Thyroid gland (tissue), 4 donors: ENCODE results near the gene SPAG17. TPM values are rescaled to one million over a fixed set of nuclear protein-coding genes. Genes with fewer than 3 reads are reported as not detected.

Experiments
- DNase-seq, 2 donors: peaks; one replicate each; pipeline ENCODE4 v3.0.0-alpha.2; 2019
- H3K27ac ChIP-seq, 3 donors: fragments of 200-600 bp; sonication (generic); 1 replicate in 2 of 3; 2 replicates in 1 of 3; pipeline ENCODE4 v1.5.1; 2016 to 2019; ENCODE audit warnings: mild to moderate bottlenecking in 1 of 3, moderate library complexity in 1 of 3
- H3K27me3 ChIP-seq: fragments of 200-600 bp; sonication (generic); one replicate; pipeline ENCODE4 v1.5.1; 2019
- H3K36me3 ChIP-seq, 2 donors: fragments of 200-600 bp; sonication (generic); one replicate each; pipeline ENCODE4 v1.5.1; 2016 to 2019
- H3K4me1 ChIP-seq, 2 donors: fragments of 200-600 bp; sonication (generic); one replicate each; pipeline ENCODE4 v1.5.1; 2017 to 2019
- H3K4me3 ChIP-seq, 3 donors: fragments of 200-600 bp; sonication (generic); replicated peaks in 1 of 3; 1 replicate in 2 of 3; 2 replicates in 1 of 3; pipeline ENCODE4 v1.5.1; 2016; ENCODE audit warnings: mild to moderate bottlenecking in 1 of 3
- H3K9me3 ChIP-seq: fragments of 200-600 bp; sonication (generic); one replicate; pipeline ENCODE4 v1.5.1; 2017
- POLR2A ChIP-seq, 2 donors: fragments of 450-650 bp; IDR thresholded peaks; one replicate each; pipeline ENCODE4 v1.6.1; 2017; ENCODE audit warnings: antibody characterized with exemption in 2 of 2, mild to moderate bottlenecking in 2 of 2, moderate library complexity in 1 of 2
- WGBS, 2 donors: methylation state at CpG; one replicate each; pipeline ENCODE4 v1.1.5; 2017; 5-methylcytosine and 5-hydroxymethylcytosine counted together
- intact Hi-C: fragments of 100-400 bp; cut with DNase I; formaldehyde crosslinking; loops from one replicate; pipeline ENCODE4 v1.15.1; 2023
- total RNA-seq, 4 donors: library from RNA; depleted of rRNA; stranded (reverse); fragments of >200 nt; gene quantifications; one replicate each; pipeline ENCODE4 v1.2.3, GENCODE V29; 2016
- TF ChIP-seq, protein P1 (sequence below), 6 experiments: fragments of 200-600 bp in 3 of 6; fragments of 450-650 bp in 3 of 6; sonication (generic) in 3 of 6; IDR thresholded peaks; one replicate each; pipeline ENCODE4 v1.5.1; 2016 to 2019; ENCODE audit warnings: antibody characterized with exemption in 6 of 6, mild to moderate bottlenecking in 2 of 6, inconsistent platforms in 1 of 6, moderate library complexity in 1 of 6

SPAG17 gene
- total RNA-seq, 4 donors from 2014 or later, result 0.81 to 14.6 (median 8.5) TPM

DNA sequence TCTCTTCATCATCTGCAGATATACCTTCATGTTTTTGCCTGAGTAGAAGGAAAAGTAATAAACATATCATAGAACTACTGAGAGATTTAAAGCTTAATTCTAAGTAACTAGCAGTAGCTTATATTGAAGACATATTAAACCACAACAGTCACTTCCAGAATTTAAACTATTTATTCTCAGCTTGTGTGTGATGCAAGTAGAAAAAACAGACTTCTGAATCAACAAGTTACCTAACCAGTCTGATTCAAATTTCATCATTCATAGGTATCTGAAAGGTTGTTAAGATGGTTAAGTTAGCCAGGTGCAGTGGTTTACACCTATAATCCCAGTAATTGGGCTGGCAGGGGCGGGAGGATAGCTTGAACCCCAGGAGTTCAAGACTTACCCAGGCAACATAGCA is 41.9 kb downstream of the SPAG17 start:
- TF ChIP-seq, protein P1, sequence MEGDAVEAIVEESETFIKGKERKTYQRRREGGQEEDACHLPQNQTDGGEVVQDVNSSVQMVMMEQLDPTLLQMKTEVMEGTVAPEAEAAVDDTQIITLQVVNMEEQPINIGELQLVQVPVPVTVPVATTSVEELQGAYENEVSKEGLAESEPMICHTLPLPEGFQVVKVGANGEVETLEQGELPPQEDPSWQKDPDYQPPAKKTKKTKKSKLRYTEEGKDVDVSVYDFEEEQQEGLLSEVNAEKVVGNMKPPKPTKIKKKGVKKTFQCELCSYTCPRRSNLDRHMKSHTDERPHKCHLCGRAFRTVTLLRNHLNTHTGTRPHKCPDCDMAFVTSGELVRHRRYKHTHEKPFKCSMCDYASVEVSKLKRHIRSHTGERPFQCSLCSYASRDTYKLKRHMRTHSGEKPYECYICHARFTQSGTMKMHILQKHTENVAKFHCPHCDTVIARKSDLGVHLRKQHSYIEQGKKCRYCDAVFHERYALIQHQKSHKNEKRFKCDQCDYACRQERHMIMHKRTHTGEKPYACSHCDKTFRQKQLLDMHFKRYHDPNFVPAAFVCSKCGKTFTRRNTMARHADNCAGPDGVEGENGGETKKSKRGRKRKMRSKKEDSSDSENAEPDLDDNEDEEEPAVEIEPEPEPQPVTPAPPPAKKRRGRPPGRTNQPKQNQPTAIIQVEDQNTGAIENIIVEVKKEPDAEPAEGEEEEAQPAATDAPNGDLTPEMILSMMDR (IDR thresholded peaks at IDR 0.05), result no peak
- TF ChIP-seq POLR2A (IDR thresholded peaks at IDR 0.05), result no peak
- Histone ChIP-seq H3K9me3 (no peaks in the 10 kb centered on the region), H3K27ac (no peak overlapping the region), H3K4me3 (no peak overlapping the region), H3K36me3 (no peaks in the 10 kb centered on the region), H3K27me3 (no peaks in the 10 kb centered on the region), H3K4me1 (peaks cover 8 to 17% of the 10 kb centered on the region in 2 donors)
- no peak for DNase-seq
- WGBS, 2 donors, result 85 to 89% methylated on average over 1 of the region's 1 CpG
- intact Hi-C loops, result no loop called here

- Histone ChIP-seq H3K27me3 (no peaks in the 10 kb centered on the region), H3K36me3 (no peaks in the 10 kb centered on the region), H3K9me3 (no peaks in the 10 kb centered on the region), H3K27ac (no peak overlapping the region), H3K4me1 (peaks cover 8 to 15% of the 10 kb centered on the region in 2 donors), H3K4me3 (no peak overlapping the region)
- 91 to 92% methylated on average over 3 of the region's 3 CpGs for WGBS, 2 donors
- DNase-seq, result no peak
- no peak for TF ChIP-seq POLR2A (IDR thresholded peaks at IDR 0.05)
- TF ChIP-seq, protein P1 (IDR thresholded peaks at IDR 0.05), result no peak
- intact Hi-C loops, result no loop called here
These were observed 42.5 kb downstream of the SPAG17 start for GRCh38 chr1:118142546-118142945.

DNA sequence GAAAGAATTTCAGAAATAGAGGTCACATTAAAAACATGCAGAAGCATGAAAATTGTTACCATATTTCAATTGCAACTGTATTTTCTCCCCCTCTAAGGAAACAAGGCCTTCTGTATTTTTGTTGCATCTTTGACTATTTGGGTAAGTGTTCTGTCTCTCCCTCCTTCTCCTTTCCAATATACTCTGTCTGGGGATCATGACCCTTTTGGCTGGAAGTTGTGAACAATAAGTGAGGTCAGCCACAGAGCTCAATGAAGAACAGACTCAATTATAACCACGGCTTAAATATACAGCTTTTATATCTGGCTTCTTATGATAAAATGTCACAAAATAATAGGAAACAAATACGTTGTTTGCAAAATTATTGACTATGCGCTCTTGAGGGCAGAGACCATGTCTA is 47.1 kb downstream of the SPAG17 start:
- Histone ChIP-seq H3K4me1 (no peaks in the 10 kb centered on the region), H3K27me3 (no peaks in the 10 kb centered on the region), H3K4me3 (no peak overlapping the region), H3K27ac (no peak overlapping the region), H3K36me3 (no peaks in the 10 kb centered on the region), H3K9me3 (no peaks in the 10 kb centered on the region)
- no peak for TF ChIP-seq POLR2A (IDR thresholded peaks at IDR 0.05)
- TF ChIP-seq, protein P1 (IDR thresholded peaks at IDR 0.05), result no peak
- no peak for DNase-seq
- 85 to 87% methylated on average over 3 of the region's 3 CpGs for WGBS, 2 donors
- intact Hi-C loops, result no loop called here

DNA sequence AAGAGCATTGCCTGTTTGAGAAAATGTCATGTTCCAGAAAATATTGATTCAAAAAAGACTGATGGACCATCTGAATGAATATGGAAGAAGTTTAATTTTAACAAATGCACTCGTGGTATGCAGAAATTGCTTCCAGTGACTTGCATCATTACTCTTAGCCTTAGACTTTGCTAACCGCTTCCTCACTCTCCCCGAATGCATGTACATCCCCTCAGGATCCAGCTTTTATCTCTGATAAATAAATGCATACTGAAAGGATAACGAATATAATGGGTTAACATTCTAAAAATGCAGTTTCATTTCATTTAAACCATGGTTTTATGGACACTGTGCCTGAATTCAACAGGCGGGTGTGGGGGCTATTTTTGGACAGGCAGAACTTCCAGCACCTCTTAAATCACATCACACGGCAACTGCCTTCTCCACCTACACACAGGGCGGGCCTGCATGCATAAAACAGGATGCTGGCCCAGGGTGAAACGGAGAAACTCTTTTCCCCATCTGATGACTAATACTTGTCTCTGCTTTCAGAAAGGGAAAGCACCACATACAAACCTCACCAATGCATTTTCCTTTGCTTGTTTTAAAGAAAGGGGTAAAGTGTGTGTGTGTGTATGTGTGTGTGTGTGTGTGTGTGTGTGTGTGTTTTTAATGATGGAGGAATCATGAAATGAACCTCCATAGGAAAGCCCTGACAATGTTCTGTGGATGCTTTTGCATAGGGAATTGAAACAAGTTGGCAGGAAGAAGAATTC is 48.7 kb downstream of the SPAG17 start:
- no peak for DNase-seq
- no peaks in the 10 kb centered on the region for H3K27me3 ChIP-seq
- intact Hi-C loops, result no loop called here
- H3K9me3 ChIP-seq, result no peaks in the 10 kb centered on the region
- H3K27ac ChIP-seq, result no peak overlapping the region
- TF ChIP-seq, protein P1 (IDR thresholded peaks at IDR 0.05), result no peak
- no peak for TF ChIP-seq POLR2A (IDR thresholded peaks at IDR 0.05)
- H3K4me3 ChIP-seq, result no peak overlapping the region
- WGBS, 2 donors, result 62 to 75% methylated on average over 8 of the region's 8 CpGs
- no peaks in the 10 kb centered on the region for H3K36me3 ChIP-seq
- H3K4me1 ChIP-seq, result no peaks in the 10 kb centered on the region

DNA sequence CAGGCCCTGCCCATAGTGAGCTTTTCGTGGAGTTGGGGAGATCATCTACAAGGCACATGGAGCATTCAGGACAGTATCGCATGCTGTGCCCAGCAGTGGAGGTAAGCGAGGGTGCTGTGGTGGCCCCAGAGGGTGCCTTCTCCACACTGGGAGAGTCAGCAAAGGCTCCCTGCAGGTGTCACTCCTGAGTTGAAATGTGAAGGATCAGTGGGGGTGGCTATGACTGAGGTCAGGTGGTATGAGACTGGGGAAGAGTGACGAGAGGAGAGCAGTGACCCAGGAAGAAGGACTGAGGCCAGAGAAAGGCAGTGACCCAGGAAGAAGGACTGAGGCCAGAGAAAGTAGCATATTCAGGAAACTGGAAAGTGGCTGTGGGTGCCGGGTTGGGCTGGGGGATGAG is 53.0 kb downstream of the SPAG17 start:
- no peak overlapping the region for H3K4me3 ChIP-seq
- H3K36me3 ChIP-seq, result no peaks in the 10 kb centered on the region
- intact Hi-C loops, result no loop called here
- no peaks in the 10 kb centered on the region for H3K27me3 ChIP-seq
- peak in 1 of 2 donors; percentile 3 for DNase-seq
- no peak overlapping the region for H3K27ac ChIP-seq
- WGBS, 2 donors, result 75 to 87% methylated on average over 5 of the region's 5 CpGs
- no peaks in the 10 kb centered on the region for H3K4me1 ChIP-seq
- TF ChIP-seq, protein P1 (IDR thresholded peaks at IDR 0.05), result no peak
- no peak for TF ChIP-seq POLR2A (IDR thresholded peaks at IDR 0.05)
- H3K9me3 ChIP-seq, result no peaks in the 10 kb centered on the region
